COLO668 (cell line): ENCODE data around the gene FMNL2.

ENCODE experiments used
- DNase-seq: peaks from one replicate; lab custom pipeline; 2025; ENCODE audit not compliant: unreplicated experiment; lab: John Stamatoyannopoulos, UW

The FMNL2 gene

DNA sequence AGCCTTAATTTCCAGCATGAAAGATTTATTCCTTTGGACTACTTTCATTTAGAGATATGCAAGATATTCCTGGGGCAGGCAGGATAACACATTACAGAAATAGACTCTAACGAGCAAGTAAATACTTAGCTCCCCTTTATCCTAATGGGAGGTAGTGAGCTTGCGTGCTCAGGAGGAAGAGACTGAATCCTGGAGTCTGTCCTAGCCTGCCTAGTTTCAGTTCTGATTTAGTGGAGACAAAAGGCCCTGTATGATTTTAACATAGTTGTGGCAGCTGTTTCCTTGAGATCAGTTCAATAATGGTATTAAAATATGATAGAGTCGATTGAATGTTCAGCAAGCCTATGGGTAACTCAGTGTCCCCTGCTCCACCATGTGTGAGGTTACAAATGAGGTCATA is 109.5 kb downstream of the FMNL2 start:
- DNase-seq, result no peak

DNA sequence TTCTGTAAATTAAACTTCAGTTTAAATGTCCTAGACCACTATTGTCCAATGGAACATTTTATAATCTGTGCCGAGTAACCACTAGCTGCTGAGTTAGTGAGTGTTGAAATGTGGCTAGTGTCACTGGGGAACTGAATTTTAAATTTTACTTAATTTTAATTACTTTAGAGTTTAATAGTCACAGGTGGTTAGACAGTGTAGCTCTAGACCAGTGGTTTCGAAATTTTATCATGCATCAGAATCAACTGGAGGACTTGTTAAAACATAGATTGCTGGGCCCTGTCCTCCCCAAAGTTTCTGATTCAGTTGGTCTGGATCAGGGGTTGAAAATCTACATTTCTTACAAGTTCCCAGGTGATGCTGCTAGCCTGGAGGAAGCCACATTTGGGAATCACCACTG is 110.4 kb downstream of the FMNL2 start:
- no peak for DNase-seq

DNA sequence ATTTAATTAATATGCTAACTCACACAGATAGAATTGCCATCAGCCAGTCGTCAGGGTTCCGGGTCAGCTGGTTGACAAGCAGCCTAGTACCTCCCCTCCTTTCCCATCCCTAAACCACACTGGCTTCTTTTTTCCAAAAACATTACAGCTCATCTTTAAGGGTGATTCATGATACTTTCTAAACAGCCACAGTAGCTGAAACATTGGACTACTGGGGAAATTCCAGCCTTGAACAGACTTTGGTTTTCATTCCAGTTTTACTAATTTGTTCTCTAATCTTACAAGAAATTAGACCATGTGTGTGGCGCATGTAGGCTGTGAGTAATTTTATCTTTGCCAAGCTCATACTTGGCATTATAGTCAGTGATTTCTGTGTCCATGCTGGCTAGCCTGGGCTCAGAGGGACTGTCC is 110.8 kb downstream of the FMNL2 start:
- DNase-seq, result no peak

DNA sequence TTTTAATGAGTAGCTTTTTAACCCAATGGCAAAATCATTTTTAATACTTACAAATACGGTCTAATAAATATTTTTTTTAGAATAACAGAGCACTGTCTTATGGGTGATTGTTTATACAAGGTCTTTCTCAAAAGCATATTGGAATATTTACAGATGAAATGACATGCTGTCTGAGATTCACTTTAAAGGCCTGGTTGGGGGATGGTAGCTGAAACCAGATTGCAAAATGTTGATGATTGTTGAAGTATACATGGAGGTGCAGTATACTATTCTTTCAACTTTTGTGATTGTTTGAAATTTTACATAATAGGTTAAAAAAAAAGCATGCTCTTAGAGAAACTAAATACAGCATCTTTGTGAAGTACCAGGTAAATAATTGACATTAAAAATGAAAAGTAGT is 111.2 kb downstream of the FMNL2 start:
- DNase-seq, result no peak

DNA sequence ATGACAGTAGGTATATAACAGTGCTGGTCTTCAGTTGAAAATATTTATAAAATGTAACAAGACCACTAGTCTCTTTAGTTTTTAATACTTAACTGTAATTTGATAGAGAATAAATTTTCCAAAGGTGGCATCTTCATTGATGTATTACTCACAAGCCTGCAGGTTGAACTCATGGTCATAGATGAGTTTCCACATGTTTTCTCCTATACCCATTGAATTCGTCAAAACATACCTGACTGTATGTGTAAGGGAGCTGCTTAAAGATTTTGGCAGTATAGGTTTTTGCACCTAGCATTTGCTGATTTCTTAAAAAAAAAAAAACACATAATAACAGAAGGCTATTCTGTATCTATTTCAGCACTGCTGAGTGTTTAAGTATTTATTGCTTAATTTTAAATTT is 112.9 kb downstream of the FMNL2 start:
- no peak for DNase-seq

DNA sequence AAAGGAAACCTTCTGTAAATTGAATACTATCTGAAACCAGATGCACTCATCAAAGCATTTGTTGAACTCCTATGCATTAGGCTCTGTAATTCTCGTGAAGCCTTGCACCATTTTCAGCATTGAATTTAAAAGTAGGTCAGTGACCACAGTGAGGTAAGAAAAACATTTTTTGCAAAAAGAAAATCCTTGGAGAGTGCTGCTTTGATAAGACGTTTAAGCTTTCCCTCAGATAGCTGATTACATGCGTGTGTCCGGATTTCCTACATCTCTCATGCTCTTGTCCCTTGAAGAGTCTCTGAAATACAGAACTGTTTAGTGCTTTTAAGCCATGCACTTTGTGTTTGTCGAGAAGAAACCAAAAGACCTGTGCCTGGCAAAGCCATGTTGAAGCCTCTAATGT is 113.6 kb downstream of the FMNL2 start:
- DNase-seq, result no peak

DNA sequence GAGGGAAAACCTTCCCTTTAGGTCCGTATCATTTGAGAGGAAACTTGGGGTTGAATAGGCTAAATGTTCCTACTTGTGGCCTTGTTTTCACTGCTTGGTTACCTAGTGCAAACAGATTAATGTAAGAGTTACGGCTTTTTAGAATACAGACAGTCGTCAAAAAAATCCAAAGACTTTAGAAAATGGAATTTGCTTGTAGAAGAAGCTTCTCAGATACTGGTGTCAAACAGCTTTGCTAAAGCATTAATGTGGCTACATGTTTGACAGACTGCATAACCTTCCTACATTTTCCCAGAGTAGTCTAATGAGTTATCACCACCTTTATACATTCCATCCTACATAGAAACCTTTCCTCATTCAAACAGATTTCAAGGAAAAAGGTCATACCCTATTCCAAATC is 114.6 kb downstream of the FMNL2 start:
- no peak for DNase-seq

DNA sequence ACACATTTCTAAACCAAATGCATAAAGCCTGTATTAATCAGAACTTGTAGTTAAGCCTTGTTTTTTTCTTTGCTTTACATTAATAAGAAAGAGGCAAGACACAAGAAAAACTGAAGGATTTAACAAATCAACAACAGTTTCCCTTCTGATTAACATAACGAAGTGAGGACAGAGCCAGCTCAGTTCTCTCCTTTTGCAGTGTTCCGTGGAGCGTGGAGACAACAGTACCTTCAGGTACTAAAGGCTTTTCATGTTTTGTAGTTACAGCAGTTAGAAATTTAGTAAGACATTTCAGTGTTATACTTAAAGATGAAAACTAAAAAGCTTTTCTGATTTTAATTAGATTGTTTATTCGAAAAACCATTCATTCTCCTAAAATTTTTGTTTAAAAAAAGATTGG is 115.2 kb downstream of the FMNL2 start:
- DNase-seq, result no peak

DNA sequence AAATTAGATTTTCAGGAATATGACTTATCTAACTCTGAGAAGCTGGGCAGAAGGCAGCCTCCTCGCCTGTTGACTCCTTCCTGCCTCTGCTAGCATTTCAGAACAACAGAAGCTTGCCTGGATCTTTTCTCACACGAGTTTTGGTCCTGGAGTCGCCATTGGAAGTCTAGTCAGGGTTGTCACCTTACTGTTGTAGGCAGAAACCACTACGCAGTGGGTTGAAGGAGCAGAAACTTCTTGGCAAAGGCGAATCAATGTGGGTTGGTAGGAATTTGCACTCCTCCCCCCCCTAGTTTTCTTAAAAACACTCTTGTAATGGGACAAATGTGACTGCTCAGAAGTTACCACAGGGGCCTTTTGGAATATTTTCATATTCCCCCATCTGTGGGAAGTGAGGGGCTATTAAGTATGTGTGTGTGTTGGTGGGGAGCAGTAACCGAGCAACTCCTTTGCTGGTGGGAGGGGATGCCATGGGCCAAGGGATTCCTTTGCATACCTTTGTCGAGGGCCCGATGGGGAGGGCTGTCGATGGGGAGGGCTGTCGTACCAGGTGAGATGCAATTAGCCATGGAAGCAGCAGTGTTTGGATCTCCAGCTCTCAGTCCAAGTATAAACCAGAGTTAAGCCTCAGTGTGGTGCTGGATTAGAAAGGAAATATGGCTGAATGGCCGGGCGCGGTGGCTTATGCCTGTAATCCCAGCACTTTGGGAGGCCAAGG is 117.4 kb downstream of the FMNL2 start:
- DNase-seq, result no peak

DNA sequence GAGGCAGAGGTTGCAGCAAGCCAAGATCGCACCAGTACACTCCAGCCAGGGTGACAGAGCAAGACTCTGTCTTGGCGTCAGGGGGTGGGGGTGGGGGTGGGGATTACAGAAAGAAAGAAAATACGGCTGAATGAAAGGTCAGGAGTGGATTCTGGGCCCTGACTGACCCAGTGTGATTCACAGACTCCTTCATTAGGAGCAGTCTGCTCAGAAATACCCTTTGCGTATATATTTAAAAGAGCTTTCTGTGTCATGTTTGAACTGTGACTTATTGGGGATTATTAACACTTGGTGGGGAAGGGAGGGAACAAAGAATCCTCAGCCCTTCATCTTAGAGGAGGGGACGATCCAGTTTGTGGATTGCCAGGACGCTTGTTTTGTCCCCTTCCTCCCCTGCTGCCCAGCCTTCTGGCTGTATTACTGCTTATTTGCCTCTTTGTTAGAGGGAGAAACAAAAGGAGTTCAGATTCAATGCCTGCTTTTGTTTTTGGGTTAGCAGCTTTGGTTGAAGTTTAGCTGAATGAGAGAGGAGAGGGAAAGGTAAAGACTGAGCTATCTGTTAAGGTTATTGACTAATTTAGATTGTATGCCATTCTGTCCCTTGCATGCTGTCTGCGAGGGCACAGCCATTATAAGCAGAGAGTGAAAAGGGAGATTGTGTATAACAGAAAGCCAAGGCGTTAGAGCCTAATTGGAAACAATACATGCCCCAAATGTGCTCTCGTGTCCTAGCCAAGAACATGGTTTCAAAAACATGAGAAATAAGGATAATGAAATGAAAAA is 118.3 kb downstream of the FMNL2 start:
- no peak for DNase-seq

DNA sequence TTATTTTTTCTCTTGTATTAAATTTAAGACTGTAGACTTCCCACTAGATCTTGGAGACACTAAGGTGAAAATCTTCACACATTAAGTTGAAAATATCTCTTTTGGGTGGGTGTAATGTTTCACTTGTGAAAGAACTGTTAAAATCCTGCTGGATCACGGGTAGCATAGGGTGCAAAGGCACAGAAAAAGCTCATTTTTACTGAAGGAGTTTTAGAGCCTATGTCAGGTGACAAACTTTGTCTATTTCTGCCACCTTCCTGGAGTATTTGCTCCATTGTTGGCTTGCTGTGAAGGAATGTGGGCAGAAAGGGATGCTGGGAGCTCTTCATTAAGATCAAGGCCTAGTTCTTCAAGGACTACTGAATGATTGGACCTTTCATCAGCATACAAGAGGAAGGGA is 119.4 kb downstream of the FMNL2 start:
- no peak for DNase-seq

DNA sequence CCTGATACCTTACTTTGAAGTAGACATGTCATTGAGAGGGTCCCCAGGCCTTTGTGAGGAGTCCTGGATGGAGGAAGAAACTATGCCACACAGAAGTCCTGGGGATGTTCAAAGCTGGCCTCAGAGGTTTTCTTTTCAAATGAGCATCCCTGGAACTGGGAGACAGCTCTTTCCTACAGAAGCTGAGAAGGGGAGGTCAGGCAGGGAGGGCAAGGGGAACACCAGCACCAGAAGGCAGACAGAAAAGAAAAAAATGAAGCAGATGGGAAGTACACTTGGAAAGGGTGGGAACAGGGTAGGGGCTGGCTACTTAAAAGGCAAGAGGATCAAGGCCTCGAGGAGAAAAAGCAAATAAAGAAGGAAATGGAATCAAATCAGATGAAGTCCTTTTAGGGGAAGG is 120.0 kb downstream of the FMNL2 start:
- DNase-seq, result no peak

DNA sequence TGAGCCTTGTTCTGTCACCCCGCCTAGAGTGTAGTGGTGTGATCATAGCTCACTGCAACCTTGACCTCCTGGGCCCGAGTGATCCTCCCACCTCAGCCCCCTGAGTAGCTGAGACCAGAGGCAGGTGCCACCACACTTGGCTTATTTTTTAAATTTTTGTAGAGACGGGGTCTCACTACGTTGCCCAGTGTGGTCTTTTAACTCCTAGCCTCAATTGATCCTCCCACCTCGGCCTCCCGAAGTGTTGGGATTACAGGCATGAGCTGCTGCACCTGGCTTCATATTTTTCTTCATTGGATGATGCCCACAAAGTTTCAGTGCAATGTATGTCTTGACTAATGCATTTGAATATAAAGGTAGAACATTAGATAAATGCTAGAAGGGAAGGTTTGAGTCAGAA is 120.8 kb downstream of the FMNL2 start:
- DNase-seq, result no peak

DNA sequence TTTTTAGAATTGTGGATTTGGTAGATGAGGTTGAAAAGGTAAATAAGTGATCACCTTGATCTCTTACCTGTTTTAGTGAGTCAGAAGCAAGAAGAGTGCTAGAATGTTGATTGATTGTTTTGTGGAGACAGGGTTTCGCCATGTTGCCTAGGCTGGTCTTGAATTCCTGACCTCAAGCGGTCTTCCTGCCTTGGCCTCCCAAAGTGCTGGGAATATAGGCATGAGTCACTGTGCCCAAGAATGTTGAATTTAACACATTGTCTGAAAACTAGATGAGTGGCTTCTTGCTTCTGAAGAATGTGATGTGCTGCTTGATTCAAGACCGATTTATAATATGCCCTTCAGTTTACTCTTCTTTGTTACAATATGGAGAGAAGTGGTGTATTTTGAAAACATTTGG is 121.3 kb downstream of the FMNL2 start:
- DNase-seq, result no peak

DNA sequence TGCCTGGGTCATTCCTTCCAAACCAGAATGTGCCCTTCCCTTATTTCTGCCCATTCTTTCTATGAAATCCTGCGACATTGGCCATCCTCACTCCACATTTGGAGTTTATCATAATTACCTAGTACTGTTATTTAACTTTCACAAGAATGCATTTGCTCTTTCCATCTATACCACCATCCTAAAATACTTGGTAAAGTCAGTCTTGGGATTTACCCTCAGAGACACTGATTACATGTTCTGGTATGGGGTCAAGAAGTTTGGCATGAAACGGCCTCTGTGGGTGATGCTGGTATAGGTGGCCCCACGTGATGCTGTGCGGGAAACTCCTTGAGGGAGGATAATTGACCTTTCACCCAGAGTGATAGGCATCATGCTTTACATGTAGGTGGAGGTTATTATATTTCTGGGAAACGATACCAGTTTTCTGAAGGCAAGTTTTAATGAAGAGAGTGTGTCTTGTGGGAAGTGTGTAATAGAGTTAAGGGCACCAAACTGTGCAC is 123.5 kb downstream of the FMNL2 start:
- DNase-seq, result no peak

DNA sequence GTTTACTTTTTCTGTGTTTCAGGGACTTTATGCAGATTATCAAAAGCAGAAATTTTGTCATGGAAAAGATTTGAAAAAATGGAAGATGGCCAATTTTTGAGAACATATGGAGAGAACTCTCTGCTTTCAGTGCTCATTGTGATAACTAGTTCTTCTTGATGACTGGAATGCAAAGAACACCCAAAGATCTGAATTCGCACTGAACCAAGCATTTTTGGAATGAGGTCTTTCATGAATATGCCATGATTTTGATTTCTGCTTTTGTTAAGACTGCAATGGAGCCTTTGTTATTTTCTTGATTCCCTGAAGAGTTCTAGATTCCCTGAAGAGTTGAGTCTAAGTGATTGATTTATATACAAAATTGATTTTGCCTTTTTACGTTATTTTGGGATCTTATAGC is 124.1 kb downstream of the FMNL2 start:
- no peak for DNase-seq

DNA sequence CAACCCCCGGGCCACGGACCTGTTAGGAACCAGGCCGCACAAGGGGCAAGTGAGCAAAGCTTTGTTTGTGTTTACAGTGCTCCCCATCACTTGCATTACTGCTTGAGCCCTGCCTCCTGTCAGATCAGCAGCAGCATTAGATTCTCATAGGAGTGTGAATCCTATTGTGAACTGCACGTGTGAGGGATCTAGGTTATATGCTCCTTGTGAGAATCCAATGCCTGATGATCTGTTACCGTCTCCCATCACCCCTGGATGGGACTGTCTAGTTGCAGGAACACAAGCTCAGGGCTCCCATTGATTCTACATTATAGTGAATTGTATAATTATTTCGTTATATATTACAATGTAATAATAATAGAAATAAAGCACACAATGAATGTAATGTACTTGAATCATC is 125.6 kb downstream of the FMNL2 start:
- DNase-seq, result no peak

DNA sequence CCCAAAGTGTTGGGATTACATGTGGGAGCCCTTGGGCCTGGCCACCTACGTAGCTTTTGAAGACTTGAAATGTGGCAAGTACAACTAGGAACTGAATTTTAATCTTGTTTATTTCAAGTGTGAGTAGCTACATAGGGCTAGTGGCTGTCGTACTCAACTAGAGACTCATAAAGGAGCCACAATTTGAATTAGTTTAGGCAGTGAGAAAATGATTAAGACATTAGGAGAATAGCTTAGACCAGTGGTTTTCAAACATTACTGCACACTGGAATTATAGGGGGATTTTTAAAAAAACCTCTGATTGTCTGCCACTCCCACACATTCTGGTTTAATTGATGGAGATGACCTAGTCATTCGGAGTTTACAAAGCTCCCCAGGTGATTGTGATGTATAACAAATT is 127.1 kb downstream of the FMNL2 start:
- DNase-seq, result no peak

DNA sequence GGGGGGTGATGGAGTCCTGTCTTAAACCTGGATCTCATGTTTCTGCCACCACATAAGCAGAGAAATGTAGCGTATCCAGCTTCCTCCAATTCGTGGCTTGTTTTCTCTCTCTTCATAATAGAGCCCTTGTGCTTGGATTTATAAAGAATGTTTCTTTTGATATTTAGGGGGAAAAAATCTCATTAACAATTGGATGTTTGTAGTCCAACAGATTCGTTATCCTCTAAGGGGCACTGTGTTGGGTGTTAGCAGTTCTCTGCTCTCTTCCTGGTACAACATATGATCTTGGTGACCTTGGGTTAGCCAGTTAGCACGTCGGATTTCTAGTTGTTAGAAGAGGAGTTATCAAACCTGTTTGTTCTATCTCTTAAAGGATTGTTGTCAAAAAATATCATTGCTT is 127.8 kb downstream of the FMNL2 start:
- DNase-seq, result no peak

DNA sequence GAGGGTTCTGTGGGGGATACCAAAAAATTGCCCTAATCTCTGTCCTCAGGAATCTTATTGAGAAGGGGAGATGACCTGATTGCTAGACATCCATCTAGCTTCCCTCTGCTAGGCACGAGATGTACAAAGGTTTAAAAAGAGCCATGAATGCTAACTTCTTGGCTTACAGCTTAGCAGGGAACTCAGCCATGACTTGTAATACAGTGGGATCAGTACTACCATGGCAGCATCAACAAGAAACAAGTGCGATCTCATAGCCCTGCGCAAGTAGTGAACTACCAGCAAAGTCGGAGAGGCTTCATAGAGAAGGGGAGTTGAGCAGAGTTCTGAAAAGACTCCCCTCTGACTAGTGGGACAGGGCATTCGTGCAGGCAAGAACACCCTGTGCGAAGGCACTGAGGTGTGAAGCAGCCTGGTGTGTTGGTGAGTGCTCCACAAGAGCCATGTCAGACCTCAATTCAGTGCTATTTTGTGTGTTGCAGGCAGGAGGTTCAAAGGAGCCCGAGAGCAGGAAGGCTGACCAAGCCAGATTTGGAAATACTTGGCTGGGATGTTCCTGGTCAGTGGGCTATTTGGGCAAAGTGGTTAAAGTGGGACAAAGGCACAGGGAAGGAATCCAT is 130.0 kb downstream of the FMNL2 start:
- DNase-seq, result no peak

DNA sequence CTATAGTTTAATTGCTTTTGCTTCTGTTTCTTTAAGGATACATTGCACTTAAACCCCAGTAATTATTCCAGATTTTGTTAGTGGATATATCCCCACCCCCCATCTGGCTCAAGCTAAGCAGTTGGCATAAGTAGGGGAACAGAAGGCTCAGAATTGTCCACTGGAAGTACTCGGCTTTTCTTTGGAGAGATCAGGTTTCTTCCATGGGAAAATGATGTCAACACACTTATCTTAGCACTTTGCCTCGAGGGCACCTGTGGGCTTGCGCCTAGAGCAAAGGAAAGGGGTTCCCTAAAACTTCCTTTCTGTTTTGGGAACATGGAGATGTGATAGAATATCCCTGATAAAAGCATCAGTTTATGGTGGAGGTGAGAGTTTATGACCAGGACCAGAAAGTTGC is 130.6 kb downstream of the FMNL2 start:
- no peak for DNase-seq

DNA sequence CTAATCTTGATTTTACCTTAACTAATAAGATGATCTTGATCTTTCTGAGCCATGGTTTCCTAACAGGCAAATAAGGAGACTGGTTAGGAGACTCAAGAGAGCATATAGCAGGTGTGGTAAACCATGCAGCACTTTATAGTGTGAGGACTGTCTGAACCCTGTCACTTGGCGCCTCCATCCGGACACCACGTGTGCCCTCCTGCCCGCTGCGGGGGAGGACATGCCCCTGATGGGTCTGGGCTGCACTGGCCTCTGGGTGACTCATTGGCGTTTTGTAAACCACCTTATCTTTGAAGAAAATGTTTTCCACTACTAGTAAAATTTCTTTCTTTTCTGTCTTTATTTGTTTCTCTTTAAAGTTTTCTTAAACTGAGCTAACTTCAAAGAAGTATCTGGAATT is 131.1 kb downstream of the FMNL2 start:
- no peak for DNase-seq
